Kidney (tissue), 22 donors: Measurements from ENCODE around the gene KATNA1. TPM values are rescaled to one million over a fixed set of nuclear protein-coding genes. Genes with fewer than 3 reads are reported as not detected.
A peak's percentile ranks its signal among the peaks of the same experiment; 100 is the strongest.

Experiments
- DNase-seq, 5 donors: peaks; one replicate each; pipeline ENCODE4 v3.0.0-alpha.2; 2013 to 2020
- FAIRE-seq: peaks from 2 replicates; lab custom pipeline; 2012; peaks lifted over from hg19 to GRCh38; lab: Jason Lieb, UNC
- H3K27ac ChIP-seq, 2 donors: one replicate each; pipeline ENCODE4 v1.7.0; 2013; ENCODE audit warnings: low read depth in 2 of 2, low read length in 2 of 2, inconsistent platforms in 1 of 2
- H3K27me3 ChIP-seq: one replicate; pipeline ENCODE4 v1.7.1; 2013; ENCODE audit warnings: low read length, inconsistent platforms; ENCODE audit not compliant: control insufficient read depth, insufficient read depth
- H3K36me3 ChIP-seq, 3 donors: one replicate each; pipeline versions ENCODE4 v1.7.0 to v1.7.1; 2013; ENCODE audit warnings: low read length in 3 of 3, control low read depth in 1 of 3, inconsistent platforms in 1 of 3; ENCODE audit not compliant: insufficient read depth in 3 of 3, control insufficient read depth in 2 of 3
- H3K4me1 ChIP-seq, 3 donors: one replicate each; pipeline versions ENCODE4 v1.7.0 to v1.7.1; 2013; ENCODE audit warnings: low read length in 3 of 3, inconsistent platforms in 1 of 3, low read depth in 1 of 3; ENCODE audit not compliant: control insufficient read depth in 2 of 3, insufficient read depth in 2 of 3
- H3K4me3 ChIP-seq, 3 donors: one replicate each; pipeline versions ENCODE4 v1.7.0 to v1.8.1; 2013; ENCODE audit warnings: low read length in 3 of 3, control low read depth in 1 of 3, inconsistent platforms in 1 of 3
- H3K9ac ChIP-seq, 3 donors: one replicate each; pipeline versions ENCODE4 v1.7.0 to v1.7.1; 2013; ENCODE audit warnings: low read length in 3 of 3, control low read depth in 1 of 3, inconsistent platforms in 1 of 3
- H3K9me3 ChIP-seq, 3 donors: one replicate each; pipeline versions ENCODE4 v1.7.0 to v1.7.1; 2013; ENCODE audit warnings: low read length in 3 of 3, control low read depth in 1 of 3, inconsistent platforms in 1 of 3; ENCODE audit not compliant: control insufficient read depth in 2 of 3, insufficient read depth in 1 of 3
- intact Hi-C: fragments of 100-400 bp; cut with DNase I; formaldehyde crosslinking; loops from one replicate; pipeline ENCODE4 v1.11.1; 2022
- long read RNA-seq, 10 donors: library from polyadenylated mRNA in 1 of 10; unstranded in 1 of 10; transcript quantifications; one replicate each; pipeline ENCODE4 v2.0.0 and lab custom pipeline, GENCODE V29; 2021 to 2026
- polyA plus RNA-seq: library from polyadenylated mRNA; stranded (reverse); fragments of 350-450 nt; fragmentation: Illumina TruSeq; extraction: RNeasy Lipid Tissue Mini Kit (QIAGEN cat#74804); gene quantifications from one replicate; pipeline ENCODE4 v1.2.3, GENCODE V29; 2014; ENCODE audit warnings: low read depth, low replicate concordance; ENCODE audit not compliant: insufficient read depth
- total RNA-seq: library from RNA; stranded (reverse); fragmentation: NEBNext Ultra II Directional; extraction: Animal tissue kit (Norgen Biotek cat#: 25700); gene quantifications from one replicate; pipeline ENCODE4 v1.2.1, GENCODE V29; 2021
- TF ChIP-seq, protein P1 (sequence below): IDR thresholded peaks from 3 replicates; pipeline ENCODE4 v1.5.1; 2012; ENCODE audit warnings: mild to moderate bottlenecking, moderate library complexity, borderline replicate concordance; ENCODE audit not compliant: insufficient read depth; ENCODE audit errors: extremely low read depth
- donor health status: control.
- donor health status: control.
- donor health status: control.
- donor health status: control.
- donor health status: control.
- donor health status: DM: yes; HTN: yes; CAD: no.
- donor health status: Normal renal cell carcinoma (clear cell type).

Gene KATNA1
- total RNA-seq (16.0 TPM), polyA plus RNA-seq (18.1 TPM)
- long read RNA-seq, donor 1, partial matches to known transcripts: 0 of 4 reads
- long read RNA-seq, donor 1, other reads (novel, unspliced or antisense): 0 of 4 reads
- long read RNA-seq, donor 2, transcript KATNA1-202 (10 exons, 1,684 nt): major isoform, 6 of 9 reads
- long read RNA-seq, donor 2, partial matches to known transcripts: 0 of 9 reads
- long read RNA-seq, donor 2, other reads (novel, unspliced or antisense): 0 of 9 reads
- long read RNA-seq, donor 3, transcript KATNA1-203 (11 exons, 1,984 nt): major isoform, 11 of 25 reads
- long read RNA-seq, donor 3, partial matches to known transcripts: 9 of 25 reads
- long read RNA-seq, donor 3, other reads (novel, unspliced or antisense): 0 of 25 reads
- long read RNA-seq, donor 4, transcript KATNA1-203 (11 exons, 1,984 nt): major isoform, 7 of 14 reads
- long read RNA-seq, donor 4, partial matches to known transcripts: 5 of 14 reads
- long read RNA-seq, donor 4, other reads (novel, unspliced or antisense): 0 of 14 reads
- long read RNA-seq, donor 5: 0 reads
- long read RNA-seq, donor 6, transcript KATNA1-203 (11 exons, 1,984 nt): major isoform, 5 of 45 reads
- long read RNA-seq, donor 6, partial matches to known transcripts: 38 of 45 reads
- long read RNA-seq, donor 6, other reads (novel, unspliced or antisense): 0 of 45 reads
- long read RNA-seq, donor 7, transcript KATNA1-203 (11 exons, 1,984 nt): major isoform, 12 of 16 reads
- long read RNA-seq, donor 7, partial matches to known transcripts: 1 of 16 reads
- long read RNA-seq, donor 7, other reads (novel, unspliced or antisense): 3 of 16 reads
- long read RNA-seq, donor 8, partial matches to known transcripts: 0 of 4 reads
- long read RNA-seq, donor 8, other reads (novel, unspliced or antisense): 0 of 4 reads
- long read RNA-seq, donor 9, partial matches to known transcripts: 0 of 1 reads
- long read RNA-seq, donor 9, other reads (novel, unspliced or antisense): 0 of 1 reads
- long read RNA-seq, donor 10, partial matches to known transcripts: 0 of 1 reads
- long read RNA-seq, donor 10, other reads (novel, unspliced or antisense): 0 of 1 reads

DNA sequence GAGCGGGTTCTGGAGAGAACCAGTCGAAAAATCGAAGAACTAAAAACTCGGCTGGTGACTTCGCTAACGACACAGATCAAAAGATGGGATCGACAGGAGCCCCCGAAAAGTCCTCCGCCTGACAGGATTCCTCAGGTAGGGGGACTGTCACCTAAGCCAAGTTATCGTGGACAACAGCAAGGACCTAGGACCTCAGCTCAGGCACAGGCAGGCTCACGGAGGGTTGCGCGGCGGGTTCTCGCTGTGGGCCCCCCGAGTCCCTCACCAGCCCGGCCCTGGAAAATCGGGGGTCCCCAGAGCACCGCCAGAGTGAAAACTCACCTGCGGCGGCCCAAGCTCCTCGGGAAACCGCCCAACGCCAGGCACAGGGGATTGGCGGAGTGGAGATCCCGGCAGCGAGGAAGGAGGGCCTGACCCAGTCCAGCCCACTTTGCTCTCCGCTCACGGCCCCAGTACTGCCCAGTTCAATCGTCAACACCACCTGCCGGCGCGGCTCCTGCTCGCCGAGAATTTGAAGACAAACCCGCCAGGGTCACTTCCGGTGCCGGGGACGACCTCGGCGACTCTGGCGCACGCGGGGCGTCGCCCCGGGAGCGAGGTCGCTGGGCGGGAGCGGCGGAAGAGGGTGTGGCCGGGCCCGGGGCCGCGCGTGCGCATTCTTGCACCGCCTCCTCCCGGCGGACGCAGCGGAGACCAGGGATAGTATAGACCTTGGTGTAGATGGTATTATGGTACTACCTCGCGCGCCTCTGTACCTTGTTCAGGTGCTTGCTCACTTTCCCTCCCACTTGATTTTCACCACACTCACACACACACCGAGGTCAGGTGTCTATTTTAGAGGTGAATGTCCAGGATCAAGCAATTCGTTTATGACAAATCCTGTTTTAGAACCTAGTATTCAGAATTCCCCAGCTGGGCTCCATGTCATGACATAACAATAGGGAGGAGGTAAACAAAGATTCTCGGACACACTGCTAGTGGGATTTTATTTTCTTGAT is at the start of gene KATNA1:
KATNA1 (minus strand) TSS at position 567 of the 998 bp plus-strand sequence. CDS start 10,167 bp downstream, outside the sequence.
- intact Hi-C loops: no loop called here
- H3K9me3 ChIP-seq: no peaks in the 10 kb centered on the region
- peak within 1 kb of the TSS; percentile 87 to 92 (median 87) for H3K4me3 ChIP-seq

DNA sequence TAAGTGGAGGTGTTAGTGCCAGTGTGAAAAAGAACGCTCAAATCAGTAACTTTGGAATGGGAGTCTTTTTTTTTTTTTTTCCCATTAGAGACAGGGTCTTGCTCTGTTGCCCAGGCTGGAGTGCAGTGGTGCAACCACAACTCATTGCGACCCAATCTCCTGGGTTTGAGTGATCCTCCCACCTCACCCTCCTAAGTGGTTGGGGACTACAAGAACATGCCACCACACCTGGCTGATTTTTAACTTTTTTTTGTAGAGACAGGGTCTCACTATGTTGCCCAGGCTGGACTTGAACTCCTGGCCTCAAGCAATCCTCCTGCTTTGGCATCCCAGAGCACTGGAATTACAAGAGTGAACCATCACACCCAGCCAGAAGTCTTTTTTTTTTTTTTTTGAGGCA is 49.7 kb upstream of the KATNA1 start:
- no peaks in the 10 kb centered on the region for H3K9me3 ChIP-seq
- FAIRE-seq (no peak), DNase-seq (no peak)
- no peak overlapping the region for H3K27ac ChIP-seq
- no peaks in the 10 kb centered on the region for H3K4me1 ChIP-seq
- TF ChIP-seq, protein P1, sequence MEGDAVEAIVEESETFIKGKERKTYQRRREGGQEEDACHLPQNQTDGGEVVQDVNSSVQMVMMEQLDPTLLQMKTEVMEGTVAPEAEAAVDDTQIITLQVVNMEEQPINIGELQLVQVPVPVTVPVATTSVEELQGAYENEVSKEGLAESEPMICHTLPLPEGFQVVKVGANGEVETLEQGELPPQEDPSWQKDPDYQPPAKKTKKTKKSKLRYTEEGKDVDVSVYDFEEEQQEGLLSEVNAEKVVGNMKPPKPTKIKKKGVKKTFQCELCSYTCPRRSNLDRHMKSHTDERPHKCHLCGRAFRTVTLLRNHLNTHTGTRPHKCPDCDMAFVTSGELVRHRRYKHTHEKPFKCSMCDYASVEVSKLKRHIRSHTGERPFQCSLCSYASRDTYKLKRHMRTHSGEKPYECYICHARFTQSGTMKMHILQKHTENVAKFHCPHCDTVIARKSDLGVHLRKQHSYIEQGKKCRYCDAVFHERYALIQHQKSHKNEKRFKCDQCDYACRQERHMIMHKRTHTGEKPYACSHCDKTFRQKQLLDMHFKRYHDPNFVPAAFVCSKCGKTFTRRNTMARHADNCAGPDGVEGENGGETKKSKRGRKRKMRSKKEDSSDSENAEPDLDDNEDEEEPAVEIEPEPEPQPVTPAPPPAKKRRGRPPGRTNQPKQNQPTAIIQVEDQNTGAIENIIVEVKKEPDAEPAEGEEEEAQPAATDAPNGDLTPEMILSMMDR: no peak
- H3K9ac ChIP-seq: no peak overlapping the region
- no peaks in the 10 kb centered on the region for H3K27me3 ChIP-seq
- intact Hi-C loops: no loop called here
- no peak overlapping the region for H3K4me3 ChIP-seq
- H3K36me3 ChIP-seq: peaks cover 0 to 2% (median 0%) of the 10 kb centered on the region in 3 donors

More for the DNA sequence above, at the start of gene KATNA1:
- TF ChIP-seq, protein P1: no peak
- H3K27ac ChIP-seq: peak within 1 kb of the TSS; percentile 79 to 84
- H3K9ac ChIP-seq: peak within 1 kb of the TSS; percentile 65 to 84 (median 72)
- no peaks in the 10 kb centered on the region for H3K27me3 ChIP-seq
- no peaks in the 10 kb centered on the region for H3K36me3 ChIP-seq
- DNase-seq (peak; percentile 84 to 95 (median 88)), FAIRE-seq (no peak)
- peaks cover 0 to 4% (median 2%) of the 10 kb centered on the region in 3 donors for H3K4me1 ChIP-seq

DNA sequence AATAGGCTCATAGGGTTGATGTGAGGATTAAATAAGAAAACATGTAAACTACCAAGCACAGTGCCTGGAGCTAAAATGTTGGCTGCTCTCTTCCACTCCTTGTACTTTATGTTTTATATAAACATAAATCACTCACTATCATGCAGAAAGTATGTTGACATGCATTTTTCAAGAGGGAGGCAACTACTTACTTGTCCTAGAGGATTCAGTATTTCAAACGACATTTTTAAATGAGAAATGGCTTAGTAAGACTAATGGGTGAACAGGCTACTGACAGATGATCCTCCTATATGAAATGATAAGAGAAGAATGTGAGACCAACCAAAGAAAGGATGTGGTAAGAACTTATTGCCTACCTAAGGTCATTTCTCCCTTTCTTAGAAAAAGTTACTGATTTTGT is 48.4 kb upstream of the KATNA1 start:
- Histone ChIP-seq H3K9me3 (no peaks in the 10 kb centered on the region), H3K36me3 (peaks cover 0 to 3% (median 2%) of the 10 kb centered on the region in 3 donors), H3K27ac (no peak overlapping the region), H3K27me3 (no peaks in the 10 kb centered on the region), H3K4me3 (no peak overlapping the region), H3K4me1 (no peaks in the 10 kb centered on the region), H3K9ac (no peak overlapping the region)
- intact Hi-C loops: no loop called here
- FAIRE-seq (no peak), DNase-seq (no peak)
- TF ChIP-seq, protein P1: no peak
